Measurements from ENCODE around the gene EIF2B4.
"Not testable (repeated sequence)": the region's sequence is repeated elsewhere in the genome, so short reads cannot be mapped to it uniquely, and the experiment has no call there.

The EIF2B4 gene

DNA sequence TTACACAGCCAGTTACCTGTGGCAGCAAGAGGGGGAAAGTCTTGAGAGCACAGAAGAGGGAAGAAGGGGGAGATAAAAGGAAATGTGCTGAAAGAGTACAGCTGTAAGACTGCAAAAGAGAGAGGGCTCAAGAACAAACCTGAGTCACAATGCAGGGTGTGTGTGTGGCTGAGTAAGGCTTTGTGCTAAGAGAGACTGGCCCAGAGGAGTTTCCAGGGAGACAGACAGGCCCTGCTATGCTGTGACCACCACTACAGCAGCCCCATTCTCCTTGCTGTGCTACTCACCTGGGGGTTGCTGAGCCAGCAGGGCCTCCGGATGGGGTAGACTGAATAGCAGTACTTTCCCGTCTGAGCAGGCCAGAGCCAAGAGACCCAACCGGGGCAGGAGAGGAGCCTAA, 34.8 kb downstream of the EIF2B4 start:
- DNase-seq, result no peak

- DNase-seq, result no peak
These were observed 45.4 kb downstream of the EIF2B4 start for GRCh38 chr2:27324720-27325119.

- DNase-seq, result no peak
These were observed 46.4 kb downstream of the EIF2B4 start for GRCh38 chr2:27323596-27324285.

GRCh38 chr2:27322766-27323595, 47.2 kb downstream of the EIF2B4 start, which contains the start of gene MPV17:
Gene MPV17 (minus strand): TSS chr2:27323097. CDS start chr2:27322517, 580 bp downstream.
- DNase-seq, result peak; percentile 79

GRCh38 chr2:27322301-27322765, 47.8 kb downstream of the EIF2B4 start:
- no peak for DNase-seq

DNA sequence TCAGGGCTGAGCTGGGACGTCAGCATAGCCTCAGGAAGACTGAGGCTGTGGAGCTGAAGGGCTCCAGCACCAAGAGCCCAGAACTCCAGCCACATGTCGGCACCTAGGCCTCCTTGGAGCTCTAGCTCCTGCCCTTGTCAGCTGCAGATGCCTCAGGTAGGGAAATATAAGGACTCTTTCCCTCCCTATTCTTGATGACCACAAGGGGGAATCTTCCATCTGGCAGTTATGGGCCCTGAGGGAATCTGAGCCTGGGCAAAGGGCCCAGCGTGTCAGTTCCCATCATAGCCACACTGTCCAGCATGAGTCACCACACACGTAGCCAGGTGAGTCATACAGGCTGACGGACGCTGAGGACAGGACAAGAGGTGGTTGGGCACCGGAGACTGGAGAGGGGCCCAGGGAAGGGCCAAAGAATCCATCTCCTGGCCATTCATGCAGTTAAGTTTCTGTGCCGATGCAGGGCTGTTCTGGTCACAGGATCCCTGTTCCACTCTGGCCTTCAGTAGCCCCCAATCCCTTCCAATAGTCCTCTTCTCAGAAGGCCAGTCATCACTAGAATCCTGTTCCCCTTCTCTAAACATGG, 49.1 kb downstream of the EIF2B4 start:
- DNase-seq, result no peak

DNA sequence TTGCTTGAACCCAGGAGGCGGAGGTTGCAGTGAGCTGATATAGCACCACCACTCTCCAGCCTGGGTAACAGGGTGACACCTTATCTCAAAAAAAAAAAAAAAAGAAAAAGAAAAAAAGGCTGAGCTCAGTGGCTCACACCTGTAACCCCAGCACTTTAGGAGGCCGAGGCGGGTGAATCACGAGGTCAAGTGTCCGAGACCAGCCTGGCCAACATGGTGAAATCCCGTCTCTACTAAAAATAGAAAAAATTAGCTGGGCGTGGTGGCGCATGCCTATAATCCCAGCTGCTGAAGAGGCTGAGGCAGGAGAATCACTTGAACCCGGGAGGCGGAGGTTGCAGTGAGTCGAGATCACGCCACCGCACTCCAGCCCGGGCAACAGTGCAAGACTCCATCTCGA, 50.3 kb downstream of the EIF2B4 start:
- DNase-seq, result not testable (repeated sequence)

- DNase-seq, result no peak
These were observed 53.3 kb downstream of the EIF2B4 start for GRCh38 chr2:27316655-27317412.

- no peak for DNase-seq
These were observed 55.0 kb downstream of the EIF2B4 start for GRCh38 chr2:27315122-27315521.

DNA sequence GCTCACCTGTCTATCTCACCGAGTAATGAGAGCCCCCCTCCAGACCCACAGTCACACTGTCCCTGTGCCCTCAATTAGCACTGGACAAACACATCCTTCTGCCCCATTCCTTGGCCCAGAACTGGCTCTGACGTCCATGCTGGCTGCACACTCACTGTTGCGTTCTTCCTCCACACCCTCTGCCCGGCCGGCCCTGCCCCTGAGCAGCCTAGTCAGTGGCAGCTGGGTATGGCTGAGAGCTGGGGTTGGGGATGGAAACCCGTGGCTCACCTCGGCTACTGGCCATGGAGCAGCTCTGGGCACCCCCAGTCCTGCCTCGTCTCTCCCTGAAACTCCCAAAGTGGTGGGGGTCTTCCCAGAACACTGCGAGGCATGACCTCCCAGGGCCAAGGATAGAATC, 55.4 kb downstream of the EIF2B4 start:
- DNase-seq, result no peak
